Daoy (cell line): ENCODE measurements around the gene OBSCN. TPM values are rescaled to one million over a fixed set of nuclear protein-coding genes. Genes with fewer than 3 reads are reported as not detected.
"Not testable (repeated sequence)": the region's sequence is repeated elsewhere in the genome, so short reads cannot be mapped to it uniquely, and the experiment has no call there.

Experiments used
- DNase-seq: peaks from one replicate; pipeline ENCODE4 v3.0.0-alpha.2; 2015; ENCODE audit warnings: low read depth
- total RNA-seq: library from RNA; depleted of rRNA; stranded (reverse); fragments of >200 nt; shearing (Covaris generic); gene quantifications from 2 replicates; pipeline ENCODE4 v1.2.3, GENCODE V29; 2014

The OBSCN gene
- total RNA-seq, 1 experiment from 2014 or later, result 4.1 TPM

- DNase-seq, result no peak
Measured at GRCh38 chr1:228211531-228212414, 3.9 kb downstream of the OBSCN start.

- DNase-seq, result no peak
Measured at GRCh38 chr1:228212415-228212965, 4.6 kb downstream of the OBSCN start.

- peak; percentile 92 for DNase-seq
Measured at GRCh38 chr1:228212966-228213844, 5.4 kb downstream of the OBSCN start.

- DNase-seq, result no peak
Measured at GRCh38 chr1:228213917-228214808, 6.3 kb downstream of the OBSCN start.

DNA sequence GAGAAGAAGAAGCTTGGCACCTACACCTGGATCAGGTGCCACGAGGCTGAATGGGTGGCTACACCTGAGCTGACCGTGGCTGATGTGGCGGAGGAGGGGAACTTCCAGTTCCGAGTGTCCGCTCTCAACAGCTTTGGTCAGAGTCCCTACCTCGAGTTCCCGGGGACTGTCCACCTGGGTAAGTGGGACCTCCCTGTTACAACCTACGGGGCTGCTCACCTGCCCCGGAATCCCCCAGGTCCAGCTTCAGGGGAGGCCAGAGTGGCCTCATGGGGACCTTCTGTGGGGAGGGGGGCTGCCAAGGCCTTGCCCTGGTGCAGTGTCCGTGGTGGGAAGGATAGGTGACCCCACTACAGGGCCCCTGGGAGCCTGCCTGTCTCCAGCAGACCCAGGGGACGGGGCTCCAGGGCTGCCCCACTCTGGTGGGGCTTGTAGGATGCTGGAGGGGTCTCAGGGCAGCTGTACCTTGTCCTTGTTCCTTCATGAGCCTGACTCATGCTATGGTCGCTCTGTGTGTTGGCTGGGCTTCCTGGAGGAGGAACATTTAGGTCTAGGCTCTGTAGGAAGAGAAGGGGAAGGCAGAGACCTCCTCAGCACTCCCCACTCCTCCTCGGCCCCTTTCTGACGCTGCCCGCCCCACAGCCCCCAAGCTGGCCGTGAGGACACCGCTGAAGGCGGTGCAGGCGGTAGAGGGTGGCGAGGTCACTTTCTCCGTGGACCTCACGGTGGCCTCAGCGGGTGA, 7.2 kb downstream of the OBSCN start:
- DNase-seq, result no peak

- no peak for DNase-seq
Measured at GRCh38 chr1:228215663-228216116, 7.8 kb downstream of the OBSCN start.

- DNase-seq, result no peak
Measured at GRCh38 chr1:228216371-228217320, 8.8 kb downstream of the OBSCN start.

GRCh38 chr1:228217551-228218344, 9.9 kb downstream of the OBSCN start:
- no peak for DNase-seq

GRCh38 chr1:228218513-228219244, 10.8 kb downstream of the OBSCN start:
- no peak for DNase-seq

- DNase-seq, result no peak
Measured at GRCh38 chr1:228219245-228219961, 11.6 kb downstream of the OBSCN start.

- DNase-seq, result no peak
Measured at GRCh38 chr1:228219962-228220780, 12.3 kb downstream of the OBSCN start.

- DNase-seq, result not testable (repeated sequence)
Measured at GRCh38 chr1:228221097-228221496, 13.3 kb downstream of the OBSCN start.

DNA sequence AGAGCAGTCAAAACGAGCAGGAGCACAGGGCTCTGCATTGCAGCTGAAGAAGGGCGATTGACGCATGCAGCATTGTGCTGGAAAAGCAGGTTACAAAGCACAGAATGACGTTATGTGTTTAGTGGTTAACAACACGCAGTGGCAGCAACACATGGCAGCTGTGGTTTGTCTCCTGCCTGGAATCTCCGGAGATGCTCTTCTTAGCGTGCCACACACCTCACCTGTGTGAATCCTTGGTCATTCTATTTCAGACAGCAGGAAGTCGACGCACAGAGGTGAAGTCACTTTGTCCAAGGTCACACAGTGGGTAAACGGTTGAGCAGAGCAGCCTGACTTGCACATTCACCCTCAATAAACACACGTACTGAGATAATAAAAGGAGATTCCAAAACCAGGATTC, 14.7 kb downstream of the OBSCN start:
- no peak for DNase-seq

GRCh38 chr1:228224198-228225164, 16.6 kb downstream of the OBSCN start:
- DNase-seq, result no peak

DNA sequence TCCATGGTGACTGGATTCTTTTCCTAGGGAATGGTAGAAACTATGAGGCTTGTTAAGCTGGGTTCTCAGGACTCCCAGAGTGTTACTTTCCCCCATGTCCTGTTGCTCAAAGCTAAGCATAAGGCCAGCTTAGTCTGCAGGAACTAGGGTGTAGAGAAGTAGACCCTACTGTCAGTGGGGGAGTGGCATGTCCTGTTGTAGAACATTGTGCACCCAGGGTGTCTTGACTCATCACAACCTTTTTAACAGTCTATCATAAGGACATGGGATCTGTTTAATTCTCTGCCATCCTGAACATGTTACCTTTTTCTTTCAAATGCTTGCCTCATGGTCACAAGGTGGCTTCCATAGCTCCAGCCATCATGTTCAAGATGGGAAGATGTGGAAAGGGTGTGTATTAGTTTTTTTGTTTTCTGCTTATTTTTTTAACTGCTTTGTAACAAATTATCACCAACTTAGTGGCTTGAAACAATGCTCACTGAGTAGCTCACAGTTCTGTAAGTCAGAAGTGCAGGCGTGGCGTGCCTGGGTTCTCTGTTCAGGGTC, 17.4 kb downstream of the OBSCN start:
- no peak for DNase-seq
